HepG2 (cell line): Measurements from ENCODE around the gene SPAG5. TPM values are rescaled to one million over a fixed set of nuclear protein-coding genes. Genes with fewer than 3 reads are reported as not detected.

Source experiments
- AHR ChIP-seq: IDR thresholded peaks from 2 replicates; pipeline ENCODE4 v1.6.1; 2018; ENCODE audit warnings: missing genetic modification reagents, missing compliant biosample characterization
- AKAP8 ChIP-seq: sonication (generic); formaldehyde crosslinking; IDR thresholded peaks from 2 replicates; pipeline ENCODE4 v1.5.1; 2020; ENCODE audit warnings: mild to moderate bottlenecking, missing genetic modification reagents
- BRD4 ChIP-seq: sonication (generic); formaldehyde crosslinking; IDR thresholded peaks from 2 replicates; pipeline ENCODE4 v1.4.0; 2020; ENCODE audit warnings: missing genetic modification reagents
- CSRNP2 ChIP-seq: sonication (generic); formaldehyde crosslinking; conservative IDR thresholded peaks from 2 replicates; pipeline ENCODE4 v1.8.0; 2022; ENCODE audit warnings: low read depth, missing genetic modification reagents
- DMAP1 ChIP-seq: IDR thresholded peaks from 2 replicates; pipeline ENCODE4 v1.6.1; 2016
- ESRRA ChIP-seq: sonication (generic); formaldehyde crosslinking; IDR thresholded peaks from 2 replicates; pipeline ENCODE4 v1.5.1; 2020; ENCODE audit warnings: mild to moderate bottlenecking, low read depth, missing genetic modification reagents
- HMG20B ChIP-seq: conservative IDR thresholded peaks from 2 replicates; pipeline ENCODE4 v1.6.1; 2016; ENCODE audit warnings: missing genetic modification reagents, missing compliant biosample characterization
- HMGXB4 ChIP-seq, 2 experiments: sonication (generic) in 1 of 2; formaldehyde crosslinking in 1 of 2; IDR thresholded peaks; 2 replicates each; pipeline versions ENCODE4 v1.4.0 to v1.6.1; 2018 to 2020; ENCODE audit warnings: missing genetic modification reagents in 2 of 2, borderline replicate concordance in 1 of 2, low read depth in 1 of 2, mild to moderate bottlenecking in 1 of 2, missing biosample characterization in 1 of 2
- MTERF4 ChIP-seq: sonication (generic); formaldehyde crosslinking; IDR thresholded peaks from 2 replicates; pipeline ENCODE4 v1.8.0; 2023; ENCODE audit warnings: mild to moderate bottlenecking, missing genetic modification reagents
- MXD4 ChIP-seq: IDR thresholded peaks from 2 replicates; pipeline ENCODE4 v1.6.1; 2016; ENCODE audit warnings: mild to moderate bottlenecking, missing biosample characterization, missing genetic modification reagents
- MYNN ChIP-seq: sonication (generic); formaldehyde crosslinking; IDR thresholded peaks from 2 replicates; pipeline ENCODE4 v1.4.0; 2020; ENCODE audit warnings: mild to moderate bottlenecking, low read depth, missing genetic modification reagents
- MZF1 ChIP-seq: sonication (generic); formaldehyde crosslinking; IDR thresholded peaks from 2 replicates; pipeline ENCODE4 v1.8.1; 2023; ENCODE audit warnings: mild to moderate bottlenecking, missing genetic modification reagents, borderline replicate concordance
- POLR2A ChIP-seq, 2 experiments: IDR thresholded peaks; 2 replicates each; pipeline ENCODE4 v1.6.1; 2011; ENCODE audit warnings: low read depth in 2 of 2, low read length in 2 of 2, mild to moderate bottlenecking in 1 of 2, moderate library complexity in 1 of 2; ENCODE audit not compliant: insufficient read depth in 1 of 2
- RXRB ChIP-seq: IDR thresholded peaks from 2 replicates; pipeline ENCODE4 v1.6.1; 2016; ENCODE audit warnings: borderline replicate concordance, missing genetic modification reagents, missing compliant biosample characterization
- ZBTB7B ChIP-seq: sonication (generic); formaldehyde crosslinking; IDR thresholded peaks from 2 replicates; pipeline ENCODE4 v1.4.0; 2020; ENCODE audit warnings: missing genetic modification reagents
- ZFP36L1 ChIP-seq: sonication (generic); formaldehyde crosslinking; IDR thresholded peaks from 2 replicates; pipeline ENCODE4 v1.8.0; 2022; ENCODE audit warnings: mild to moderate bottlenecking, missing genetic modification reagents, moderate library complexity
- ZNF232 ChIP-seq: sonication (generic); formaldehyde crosslinking; IDR thresholded peaks from 2 replicates; pipeline ENCODE4 v1.4.0; 2020; ENCODE audit warnings: missing genetic modification reagents, borderline replicate concordance
- ZNF333 ChIP-seq: sonication (generic); formaldehyde crosslinking; IDR thresholded peaks from 2 replicates; pipeline ENCODE4 v1.4.0; 2020; ENCODE audit warnings: mild to moderate bottlenecking, missing genetic modification reagents, borderline replicate concordance
- ZNF574 ChIP-seq: sonication (generic); formaldehyde crosslinking; IDR thresholded peaks from 2 replicates; pipeline ENCODE4 v1.4.0; 2020; ENCODE audit warnings: missing genetic modification reagents
- ZNF678 ChIP-seq: sonication (generic); formaldehyde crosslinking; IDR thresholded peaks from 2 replicates; pipeline ENCODE4 v1.4.0; 2020; ENCODE audit warnings: mild to moderate bottlenecking, missing genetic modification reagents
- polyA plus RNA-seq, 8 experiments: library from polyadenylated mRNA; depleted of rRNA in 3 of 8; stranded (reverse) in 7 of 8; unstranded in 1 of 8; fragments of >200 nt; fragmentation: Illumina TruSeq in 4 of 8; extraction: Trizol in 4 of 8; gene quantifications; 2 replicates each; pipeline versions ENCODE4 v1.2.1 to v1.2.3, GENCODE V29; 2011 to 2016; ENCODE audit warnings: low read depth in 4 of 8, missing spikeins in 1 of 8, mixed read lengths in 1 of 8; ENCODE audit not compliant: insufficient read depth in 1 of 8
- total RNA-seq, 5 experiments: library from RNA; depleted of rRNA; stranded (reverse); fragments of >200 nt; fragmentation: Illumina TruSeq; extraction: Trizol; gene quantifications; 2 replicates each; pipeline ENCODE4 v1.2.3, GENCODE V29; 2016; ENCODE audit warnings: low read depth in 1 of 5
- TF ChIP-seq, protein P1 (sequence below): IDR thresholded peaks from 2 replicates; pipeline ENCODE4 v1.6.1; 2016; ENCODE audit warnings: mild to moderate bottlenecking, missing biosample characterization, missing genetic modification reagents

Gene SPAG5
- total and polyA plus RNA-seq, 2 of the 13 experiments (the other 11 are each of a cell fraction or from before 2014, with no cell fraction given), result 41.4 to 98.0 TPM

- TF ChIP-seq ZNF574 (CRISPR knock-in tag), result 0 out of 2 replicates have a peak, but pooled peaks have one; percentile 58
- no peak for TF ChIP-seq MYNN (CRISPR knock-in tag)
- no peak for TF ChIP-seq CSRNP2 (CRISPR knock-in tag)
- 0 out of 2 replicates have a peak, but pooled peaks have one; percentile 58 for TF ChIP-seq ZFP36L1 (CRISPR knock-in tag)
- TF ChIP-seq POLR2A (IDR thresholded peaks at IDR 0.05; ENCODE audit: insufficient read depth in 1 of 2, low read depth in 2 of 2, low read length in 2 of 2), result peak; percentile 44 to 94; a peak in 3 of 4 replicates
- TF ChIP-seq ZNF232, result peak; percentile 77; the same call in 1 of the 2 replicates
- 0 out of 2 replicates have a peak, but pooled peaks have one; percentile 36 for TF ChIP-seq BRD4 (CRISPR knock-in tag)
- TF ChIP-seq ZNF678 (CRISPR knock-in tag), result no peak
- 0 out of 2 replicates have a peak, but pooled peaks have one; percentile 39 for TF ChIP-seq MTERF4 (CRISPR knock-in tag)
- TF ChIP-seq ZBTB7B (CRISPR knock-in tag), result no peak
- 0 out of 4 replicates have a peak, but pooled peaks of 1 of the 2 experiments have one; percentile 53 for TF ChIP-seq HMGXB4 (CRISPR knock-in tag; IDR thresholded peaks at IDR 0.05; ENCODE audit: borderline replicate concordance in 1 of 2, low read depth in 1 of 2)
- peak; percentile 53 for TF ChIP-seq DMAP1
- 0 out of 2 replicates have a peak, but pooled peaks have one; percentile 31 for TF ChIP-seq AKAP8 (CRISPR knock-in tag)
- TF ChIP-seq AHR, result 0 out of 2 replicates have a peak, but pooled peaks have one; percentile 62
- 0 out of 2 replicates have a peak, but pooled peaks have one; percentile 29 for TF ChIP-seq HMG20B (CRISPR knock-in tag)
- TF ChIP-seq, protein P1, sequence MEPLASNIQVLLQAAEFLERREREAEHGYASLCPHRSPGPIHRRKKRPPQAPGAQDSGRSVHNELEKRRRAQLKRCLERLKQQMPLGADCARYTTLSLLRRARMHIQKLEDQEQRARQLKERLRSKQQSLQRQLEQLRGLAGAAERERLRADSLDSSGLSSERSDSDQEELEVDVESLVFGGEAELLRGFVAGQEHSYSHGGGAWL, result peak; percentile 92
- TF ChIP-seq ESRRA (CRISPR knock-in tag), result 0 out of 2 replicates have a peak, but pooled peaks have one; percentile 52
- TF ChIP-seq MZF1 (CRISPR knock-in tag), result 0 out of 2 replicates have a peak, but pooled peaks have one; percentile 61
- peak; percentile 84 for TF ChIP-seq RXRB
- no peak for TF ChIP-seq ZNF333 (CRISPR knock-in tag)
- TF ChIP-seq MXD4 (CRISPR knock-in tag), result peak; percentile 80; the same call in 1 of the 2 replicates
Measured at GRCh38 chr17:28576758-28577465, 21.9 kb downstream of the SPAG5 start, which contains the start of gene ALDOC (continued).
